HFFc6 (cell line): ENCODE measurements around the gene SV2C. TPM values are rescaled to one million over a fixed set of nuclear protein-coding genes. Genes with fewer than 3 reads are reported as not detected.

Experiments
- DNase-seq: peaks from one replicate; pipeline ENCODE4 v3.0.0-alpha.2; 2018
- H3K27ac Mint-ChIP-seq: 2 replicates; pipeline ENCODE4 v1.8.0; 2020; ENCODE audit warnings: mild to moderate bottlenecking, mixed read lengths
- H3K27me3 Mint-ChIP-seq: 2 replicates; pipeline ENCODE4 v1.8.0; 2021; ENCODE audit warnings: mild to moderate bottlenecking, moderate library complexity, mixed read lengths; ENCODE audit not compliant: insufficient read depth
- H3K36me3 Mint-ChIP-seq: 2 replicates; pipeline ENCODE4 v1.8.0; 2021; ENCODE audit warnings: low read depth, mixed read lengths
- H3K4me1 Mint-ChIP-seq: 2 replicates; pipeline ENCODE4 v1.8.0; 2020; ENCODE audit warnings: low read depth, mixed read lengths
- H3K4me3 Mint-ChIP-seq: 2 replicates; pipeline ENCODE4 v1.8.0; 2020; ENCODE audit warnings: mild to moderate bottlenecking, moderate library complexity, mixed read lengths
- H3K9me3 Mint-ChIP-seq: 2 replicates; pipeline ENCODE4 v1.8.0; 2020; ENCODE audit warnings: mild to moderate bottlenecking, mixed read lengths
- total RNA-seq, 6 experiments: library from RNA; stranded (reverse); fragmentation: NEBNext Ultra II Directional; extraction: Animal tissue kit (Norgen Biotek cat#: 25700); gene quantifications; 2 replicates in 1 of 6; 3 replicates in 5 of 6; pipeline ENCODE4 v1.2.3, GENCODE V29; 2021
- TF ChIP-seq, protein P1 (sequence below): fragments of 200-600 bp; sonication (generic); IDR thresholded peaks from 2 replicates; pipeline ENCODE4 v1.5.0; 2021; ENCODE audit warnings: antibody characterized with exemption, mild to moderate bottlenecking

The SV2C gene
- total RNA-seq, 6 experiments from 2014 or later, result not detected

DNA sequence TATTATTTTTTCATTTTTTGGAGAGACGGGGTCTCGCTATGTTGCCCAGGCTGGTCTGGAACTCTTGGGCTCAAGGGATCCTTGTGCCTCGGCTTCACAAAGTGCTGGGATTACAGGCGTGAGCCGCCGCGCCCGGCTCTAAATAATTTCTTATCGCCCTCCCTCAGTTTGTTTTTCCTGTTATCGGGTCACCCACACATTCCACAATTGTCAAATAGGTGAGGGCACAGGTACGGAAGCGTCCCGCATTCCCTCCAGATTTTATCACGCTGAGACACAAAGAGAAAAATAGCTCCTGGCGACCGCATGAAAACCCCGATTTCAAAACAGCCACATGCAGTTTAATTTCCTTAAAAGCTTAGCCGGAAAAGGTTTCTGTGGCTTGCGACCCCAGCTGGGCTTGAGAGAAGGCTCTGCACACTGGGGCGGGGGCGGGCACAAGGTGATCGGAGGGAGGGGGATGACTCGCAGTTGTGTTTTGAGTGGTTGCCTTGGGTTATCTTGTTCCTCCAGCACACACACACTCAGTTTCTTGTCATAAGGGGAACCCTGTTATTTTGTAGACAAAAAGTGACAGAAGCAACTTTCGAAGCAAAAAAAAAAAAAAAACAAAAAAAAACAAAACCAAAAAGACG is 319.2 kb downstream of the SV2C start:
- H3K4me3 Mint-ChIP-seq, result peak overlapping the region; percentile 86
- no peak for DNase-seq
- TF ChIP-seq, protein P1, sequence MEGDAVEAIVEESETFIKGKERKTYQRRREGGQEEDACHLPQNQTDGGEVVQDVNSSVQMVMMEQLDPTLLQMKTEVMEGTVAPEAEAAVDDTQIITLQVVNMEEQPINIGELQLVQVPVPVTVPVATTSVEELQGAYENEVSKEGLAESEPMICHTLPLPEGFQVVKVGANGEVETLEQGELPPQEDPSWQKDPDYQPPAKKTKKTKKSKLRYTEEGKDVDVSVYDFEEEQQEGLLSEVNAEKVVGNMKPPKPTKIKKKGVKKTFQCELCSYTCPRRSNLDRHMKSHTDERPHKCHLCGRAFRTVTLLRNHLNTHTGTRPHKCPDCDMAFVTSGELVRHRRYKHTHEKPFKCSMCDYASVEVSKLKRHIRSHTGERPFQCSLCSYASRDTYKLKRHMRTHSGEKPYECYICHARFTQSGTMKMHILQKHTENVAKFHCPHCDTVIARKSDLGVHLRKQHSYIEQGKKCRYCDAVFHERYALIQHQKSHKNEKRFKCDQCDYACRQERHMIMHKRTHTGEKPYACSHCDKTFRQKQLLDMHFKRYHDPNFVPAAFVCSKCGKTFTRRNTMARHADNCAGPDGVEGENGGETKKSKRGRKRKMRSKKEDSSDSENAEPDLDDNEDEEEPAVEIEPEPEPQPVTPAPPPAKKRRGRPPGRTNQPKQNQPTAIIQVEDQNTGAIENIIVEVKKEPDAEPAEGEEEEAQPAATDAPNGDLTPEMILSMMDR, result no peak
- H3K36me3 Mint-ChIP-seq, result no peaks in the 10 kb centered on the region
- no peaks in the 10 kb centered on the region for H3K9me3 Mint-ChIP-seq
- no peak overlapping the region for H3K27ac Mint-ChIP-seq
- peaks cover 44% of the 10 kb centered on the region for H3K27me3 Mint-ChIP-seq
- peaks cover 12% of the 10 kb centered on the region; the same call in 1 of the 2 replicates for H3K4me1 Mint-ChIP-seq

DNA sequence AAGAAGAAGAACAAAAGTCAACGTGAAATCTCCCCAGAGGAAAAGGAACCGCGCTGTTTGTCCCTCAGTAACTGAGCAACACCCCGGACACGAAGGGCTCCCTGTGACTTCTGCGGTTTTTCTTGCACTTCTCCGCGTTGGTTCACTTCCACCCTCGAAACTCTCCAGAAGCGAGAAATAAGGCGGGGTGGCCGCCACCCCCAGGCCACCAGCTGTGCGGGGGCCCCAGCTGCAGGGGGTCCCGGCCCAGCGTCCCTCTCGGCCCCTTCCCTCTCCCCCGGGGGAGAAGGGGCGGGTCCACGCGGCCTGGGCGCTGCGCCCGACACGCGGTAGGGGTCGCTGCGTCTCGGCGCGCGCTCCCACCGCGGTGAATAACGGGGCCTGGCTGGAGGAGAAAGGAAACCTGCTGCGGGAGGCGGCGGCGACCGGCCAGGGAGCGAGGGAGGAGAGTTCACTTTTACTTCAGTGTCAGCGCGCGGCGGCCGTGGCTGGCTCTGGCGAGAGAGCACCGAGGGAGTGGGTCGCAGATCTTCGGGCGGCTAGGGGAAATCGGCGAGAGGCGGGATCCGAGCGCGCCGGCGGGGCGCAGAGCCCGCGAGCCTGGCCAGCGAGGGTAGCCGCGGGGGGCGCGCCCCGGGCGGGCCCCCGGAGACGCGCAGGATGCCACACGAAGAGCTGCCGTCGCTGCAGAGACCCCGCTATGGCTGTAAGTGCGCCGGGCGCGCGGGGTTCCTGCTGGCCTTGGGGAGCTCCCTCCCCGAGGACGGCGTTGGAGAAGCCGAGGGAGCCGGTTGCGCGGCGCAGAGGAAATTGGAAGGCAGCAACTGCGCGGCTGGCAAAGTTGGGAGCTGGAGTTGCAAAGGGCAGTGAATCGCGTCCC is 319.9 kb downstream of the SV2C start, which contains the start of gene IQGAP2:
Gene IQGAP2 (plus strand): TSS at position 400 of the 880 bp plus-strand sequence. CDS start 261 bp downstream, at position 661.
- no peak for DNase-seq
- TF ChIP-seq, protein P1, result peak; percentile 73
- Mint-ChIP-seq H3K27me3 (peaks cover 47% of the 10 kb centered on the region), H3K4me1 (peaks cover 12% of the 10 kb centered on the region; the same call in 1 of the 2 replicates), H3K36me3 (no peaks in the 10 kb centered on the region), H3K27ac (no peak within 1 kb of the TSS), H3K9me3 (no peaks in the 10 kb centered on the region), H3K4me3 (peak within 1 kb of the TSS; percentile 86)
